PC-3 (cell line): ENCODE results near the gene BRIP1. TPM values are rescaled to one million over a fixed set of nuclear protein-coding genes. Genes with fewer than 3 reads are reported as not detected.

Experiments
- ATAC-seq: fragments of 200-7000 bp; cut with Tn5 transposase; 2 replicates; pipeline ENCODE4 v1.9.1; 2020; ENCODE audit warnings: mild to moderate bottlenecking, moderate library complexity
- BruUV-seq: library from RNA; stranded (reverse); fragments of 400-500 nt; replicated peaks from 2 replicates; lab custom pipeline; 2021; lab: Mats Ljungman, UMichigan
- CTCF ChIA-PET: fragments of 300-600 bp; sonication (Branson Sonifier 250); formaldehyde crosslinking; loops from one replicate; lab custom pipeline; 2022; ENCODE audit warnings: antibody characterized with exemption; lab: Charles Lee
- POLR2A ChIA-PET: fragments of 300-600 bp; sonication (Branson Sonifier 250); formaldehyde crosslinking; loops from one replicate; lab custom pipeline; 2022; ENCODE audit warnings: antibody characterized with exemption; ENCODE audit not compliant: unreplicated experiment; lab: Charles Lee
- DNase-seq: peaks from one replicate; pipeline ENCODE4 v3.0.0-alpha.2; 2015
- H2AFZ ChIP-seq: fragments of 300-600 bp; sonication (generic); 2 replicates; pipeline ENCODE4 v1.6.0; 2016; ENCODE audit warnings: antibody characterized with exemption, low read length
- H3F3A ChIP-seq: fragments of 300-600 bp; sonication (generic); one replicate; pipeline ENCODE4 v1.6.0; 2017; ENCODE audit warnings: antibody characterized with exemption, low read length, control low read depth, mild to moderate bottlenecking; ENCODE audit not compliant: unreplicated experiment
- H3K27ac ChIP-seq: fragments of 300-600 bp; sonication (generic); 2 replicates; pipeline ENCODE4 v1.5.1; 2016; ENCODE audit warnings: mild to moderate bottlenecking, low read length
- H3K27me3 ChIP-seq: fragments of 300-600 bp; sonication (generic); 2 replicates; pipeline ENCODE4 v1.6.1; 2016; ENCODE audit warnings: low read length, mixed read lengths
- H3K36me3 ChIP-seq: fragments of 300-600 bp; sonication (generic); 2 replicates; pipeline ENCODE4 v1.6.1; 2016; ENCODE audit warnings: low read depth, mixed run types, low read length, mixed read lengths
- H3K4me1 ChIP-seq: fragments of 300-600 bp; sonication (generic); 2 replicates; pipeline ENCODE4 v1.5.1; 2016; ENCODE audit warnings: low read length; ENCODE audit not compliant: insufficient read depth
- H3K4me2 ChIP-seq: fragments of 300-600 bp; sonication (generic); 2 replicates; pipeline ENCODE4 v1.6.0; 2016; ENCODE audit warnings: low read length
- H3K4me3 ChIP-seq: fragments of 300-600 bp; sonication (generic); 2 replicates; pipeline ENCODE4 v1.5.1; 2016; ENCODE audit warnings: mild to moderate bottlenecking, low read length, mixed read lengths
- H3K79me2 ChIP-seq: fragments of 300-600 bp; sonication (generic); 2 replicates; pipeline ENCODE4 v1.6.1; 2017; ENCODE audit warnings: low read length, mixed read lengths
- H3K9ac ChIP-seq: fragments of 300-600 bp; sonication (generic); 2 replicates; pipeline ENCODE4 v1.6.0; 2016; ENCODE audit warnings: mild to moderate bottlenecking, low read length
- H3K9me2 ChIP-seq: fragments of 300-600 bp; sonication (generic); replicated peaks from 2 replicates; pipeline ENCODE4 v1.6.1; 2016; ENCODE audit warnings: mixed run types, low read length, mixed read lengths
- H3K9me3 ChIP-seq: fragments of 300-600 bp; sonication (generic); 2 replicates; pipeline ENCODE4 v1.6.1; 2016; ENCODE audit warnings: low read length, mixed read lengths
- H4K20me1 ChIP-seq: fragments of 300-600 bp; sonication (generic); 2 replicates; pipeline ENCODE4 v1.6.1; 2016; ENCODE audit warnings: low read length, mixed read lengths
- CTCF ChIP-seq: fragments of 300-600 bp; sonication (generic); conservative IDR thresholded peaks from 2 replicates; pipeline ENCODE4 v1.5.1; 2017; ENCODE audit warnings: antibody characterized with exemption, low read depth, mild to moderate bottlenecking, low read length
- EZH2 ChIP-seq: fragments of 300-600 bp; sonication (generic); IDR thresholded peaks from one replicate; pipeline ENCODE4 v1.6.1; 2017; ENCODE audit warnings: antibody characterized with exemption, mild to moderate bottlenecking, low read length; ENCODE audit not compliant: unreplicated experiment
- EZH2phosphoT487 ChIP-seq: fragments of 300-600 bp; sonication (generic); IDR thresholded peaks from 2 replicates; pipeline ENCODE4 v1.6.1; 2018; ENCODE audit warnings: mild to moderate bottlenecking, antibody characterized with exemption, low read length, borderline replicate concordance
- intact Hi-C: fragments of 100-400 bp; cut with micrococcal nuclease; formaldehyde crosslinking; loops from 2 replicates; pipeline ENCODE4 v1.9.0; 2023
- total RNA-seq: library from RNA; depleted of rRNA; stranded (reverse); fragments of >200 nt; gene quantifications from 2 replicates; pipeline ENCODE4 v1.2.3, GENCODE V29; 2014

The BRIP1 gene
- total RNA-seq, 1 experiment from 2014 or later = 21.1 TPM

GRCh38 chr17:61812747-61813146, 50.6 kb downstream of the BRIP1 start:
- H3K27ac ChIP-seq = no peak overlapping the region
- POLR2A ChIA-PET = interaction anchor here (0.5 to 0.7 kb wide), 2 partner anchors 11 to 21 kb away, joined by 3 to 4 read pairs; no protein-coding TSS in a partner anchor
- CTCF ChIA-PET = no interaction called here

GRCh38 chr17:61809816-61810392, 53.4 kb downstream of the BRIP1 start:
- ATAC-seq (peak; percentile 88), DNase-seq (peak; percentile 73)
- Histone ChIP-seq H3K36me3 (0 out of 2 replicates have a peak, but pooled peaks cover 8% of the 10 kb centered on the region), H3K4me3 (no peak overlapping the region), H3K4me1 (peaks cover 29% of the 10 kb centered on the region), H3K27me3 (no peaks in the 10 kb centered on the region), H3K9me3 (no peaks in the 10 kb centered on the region), H3K4me2 (peak overlapping the region; percentile 17), H3K27ac (no peak overlapping the region), H2AFZ (no peak overlapping the region), H3F3A (no peaks in the 10 kb centered on the region), H4K20me1 (no peaks in the 10 kb centered on the region), H3K9me2 (no peaks in the 10 kb centered on the region), H3K9ac (no peak overlapping the region), H3K79me2 (no peaks in the 10 kb centered on the region)
- intact Hi-C loops = loop anchor here (2.0 kb wide), 2 partner anchors 23 to 43 kb away; no protein-coding TSS in a partner anchor
- CTCF ChIA-PET = interaction anchor here (0.7 kb wide), 1 partner anchor 300 kb away, joined by 3 read pairs; no protein-coding TSS in a partner anchor
- TF ChIP-seq EZH2phosphoT487 (no peak), CTCF (no peak), EZH2 (no peak)
- POLR2A ChIA-PET = no interaction called here
- no TSS peak for BruUV-seq

More at GRCh38 chr17:61812747-61813146, 50.6 kb downstream of the BRIP1 start:
- intact Hi-C loops = no loop called here
- Histone ChIP-seq H3K9ac (no peak overlapping the region), H3F3A (no peaks in the 10 kb centered on the region), H3K4me2 (no peak overlapping the region), H3K36me3 (0 out of 2 replicates have a peak, but pooled peaks cover 12% of the 10 kb centered on the region), H3K4me1 (peaks cover 16% of the 10 kb centered on the region), H3K27me3 (no peaks in the 10 kb centered on the region), H2AFZ (no peak overlapping the region), H3K9me2 (no peaks in the 10 kb centered on the region), H3K9me3 (no peaks in the 10 kb centered on the region), H3K79me2 (no peaks in the 10 kb centered on the region), H4K20me1 (no peaks in the 10 kb centered on the region), H3K4me3 (no peak overlapping the region)
- BruUV-seq = no TSS peak
- DNase-seq (no peak), ATAC-seq (no peak)
- TF ChIP-seq CTCF (no peak), EZH2 (no peak), EZH2phosphoT487 (no peak)

- CTCF ChIA-PET = no interaction called here
- POLR2A ChIA-PET = no interaction called here
These were observed 54.9 kb downstream of the BRIP1 start for GRCh38 chr17:61808442-61808841.

More at GRCh38 chr17:61808442-61808841, 54.9 kb downstream of the BRIP1 start:
- BruUV-seq = no TSS peak
- intact Hi-C loops = no loop called here
- DNase-seq (no peak), ATAC-seq (no peak)
- Histone ChIP-seq H3K4me2 (no peak overlapping the region), H3K27ac (no peak overlapping the region), H3K4me3 (no peak overlapping the region), H3K4me1 (peaks cover 29% of the 10 kb centered on the region), H4K20me1 (no peaks in the 10 kb centered on the region), H3K9me3 (no peaks in the 10 kb centered on the region), H3K79me2 (no peaks in the 10 kb centered on the region), H3K9me2 (no peaks in the 10 kb centered on the region), H3K36me3 (0 out of 2 replicates have a peak, but pooled peaks cover 8% of the 10 kb centered on the region), H2AFZ (no peak overlapping the region), H3K27me3 (no peaks in the 10 kb centered on the region), H3F3A (no peaks in the 10 kb centered on the region), H3K9ac (no peak overlapping the region)
- TF ChIP-seq CTCF (no peak), EZH2 (no peak), EZH2phosphoT487 (no peak)
